GM21381 (cell line): Measurements from ENCODE around the gene MRPL58.
"Not testable (repeated sequence)": the region's sequence is repeated elsewhere in the genome, so short reads cannot be mapped to it uniquely, and the experiment has no call there.

Experiments
- ATAC-seq: cut with Tn5 transposase; IDR thresholded peaks from one replicate; pipeline ENCODE4 v1.9.1; 2021; ENCODE audit warnings: mild to moderate bottlenecking, moderate library complexity; ENCODE audit not compliant: unreplicated experiment

Gene MRPL58

GRCh38 chr17:75012096-75012345 lies 449 bp upstream of the MRPL58 start:
- no peak for ATAC-seq

GRCh38 chr17:75013092-75013559 lies 656 bp downstream of the MRPL58 start:
- ATAC-seq, result no peak

GRCh38 chr17:75019146-75019545 lies 6.7 kb downstream of the MRPL58 start:
- no peak for ATAC-seq

GRCh38 chr17:75019710-75020109 lies 7.2 kb downstream of the MRPL58 start:
- no peak for ATAC-seq

- ATAC-seq, result no peak
Measured at GRCh38 chr17:75020331-75021110, 8.1 kb downstream of the MRPL58 start.

- no peak for ATAC-seq
Measured at GRCh38 chr17:75024686-75025397, 12.4 kb downstream of the MRPL58 start.

- not testable (repeated sequence) for ATAC-seq
Measured at GRCh38 chr17:75025398-75025734, 12.9 kb downstream of the MRPL58 start.

GRCh38 chr17:75026650-75027049 lies 14.2 kb downstream of the MRPL58 start:
- ATAC-seq, result not testable (repeated sequence)

GRCh38 chr17:75030161-75030560 lies 17.7 kb downstream of the MRPL58 start:
- ATAC-seq, result no peak

- no peak for ATAC-seq
Measured at GRCh38 chr17:75031972-75032719, 19.7 kb downstream of the MRPL58 start.

- ATAC-seq, result no peak
Measured at GRCh38 chr17:75032720-75033280, 20.3 kb downstream of the MRPL58 start.

- ATAC-seq, result peak; percentile 45
Measured at GRCh38 chr17:75033346-75034235, 21.1 kb downstream of the MRPL58 start.

- peak; percentile 61 for ATAC-seq
Measured at GRCh38 chr17:75034236-75034908, 21.9 kb downstream of the MRPL58 start.

GRCh38 chr17:75036643-75037268 lies 24.3 kb downstream of the MRPL58 start:
- ATAC-seq, result no peak

GRCh38 chr17:75039238-75039637 lies 26.8 kb downstream of the MRPL58 start:
- no peak for ATAC-seq

GRCh38 chr17:75041656-75042280 lies 29.3 kb downstream of the MRPL58 start:
- ATAC-seq, result no peak

- ATAC-seq, result not testable (repeated sequence)
Measured at GRCh38 chr17:75043789-75044188, 31.3 kb downstream of the MRPL58 start.

GRCh38 chr17:75044716-75045115 lies 32.2 kb downstream of the MRPL58 start:
- no peak for ATAC-seq

- not testable (repeated sequence) for ATAC-seq
Measured at GRCh38 chr17:75045946-75046406, 33.5 kb downstream of the MRPL58 start.
